SH-SY5Y (cell line): ENCODE measurements around the gene ERVMER34-1.

Experiments used
- GATA2 ChIP-seq: IDR thresholded peaks from 2 replicates; pipeline ENCODE4 v1.6.1; 2011; ENCODE audit warnings: mild to moderate bottlenecking, low read depth, low read length
- GATA3 ChIP-seq: IDR thresholded peaks from 2 replicates; pipeline ENCODE4 v1.6.1; 2011; ENCODE audit warnings: low read depth, mild to moderate bottlenecking, low read length, moderate library complexity

DNA sequence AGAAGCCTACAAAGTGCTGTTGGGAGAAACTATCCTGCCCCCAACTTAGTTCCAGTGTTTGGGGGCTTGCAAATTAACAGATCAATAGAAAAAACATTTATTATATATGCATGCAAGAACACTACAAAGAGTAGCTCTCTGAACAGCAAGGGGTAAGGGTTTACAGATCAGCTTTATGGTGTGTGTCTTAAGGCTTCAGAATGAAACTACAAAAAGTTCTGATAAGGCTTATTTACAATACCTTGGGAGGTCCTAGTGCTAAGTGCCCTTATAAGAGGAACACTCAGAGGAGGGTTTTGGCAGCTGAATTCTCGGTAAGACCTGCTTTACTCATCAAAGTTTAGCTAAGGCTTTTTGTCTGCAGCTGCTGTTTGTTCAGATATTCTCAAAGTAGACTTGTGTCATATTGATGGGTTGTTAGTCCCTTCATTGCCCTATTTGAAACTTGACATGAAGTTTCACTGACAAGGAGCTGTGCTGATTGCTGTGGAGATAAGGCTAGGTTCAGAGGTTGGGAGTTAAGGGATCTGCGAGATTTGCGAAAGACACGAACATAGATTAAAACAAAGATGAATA, 7.7 kb downstream of the ERVMER34-1 start:
- TF ChIP-seq GATA2, result no peak
- TF ChIP-seq GATA3, result no peak
